Kasumi-1 (cell line): ENCODE results near the gene HTATIP2.
"Not testable (repeated sequence)": the region's sequence is repeated elsewhere in the genome, so short reads cannot be mapped to it uniquely, and the experiment has no call there.

ENCODE experiments used
- DNase-seq, 2 experiments: peaks; one replicate each; lab custom pipeline; 2025; lab: John Stamatoyannopoulos, UW

The HTATIP2 gene

DNA sequence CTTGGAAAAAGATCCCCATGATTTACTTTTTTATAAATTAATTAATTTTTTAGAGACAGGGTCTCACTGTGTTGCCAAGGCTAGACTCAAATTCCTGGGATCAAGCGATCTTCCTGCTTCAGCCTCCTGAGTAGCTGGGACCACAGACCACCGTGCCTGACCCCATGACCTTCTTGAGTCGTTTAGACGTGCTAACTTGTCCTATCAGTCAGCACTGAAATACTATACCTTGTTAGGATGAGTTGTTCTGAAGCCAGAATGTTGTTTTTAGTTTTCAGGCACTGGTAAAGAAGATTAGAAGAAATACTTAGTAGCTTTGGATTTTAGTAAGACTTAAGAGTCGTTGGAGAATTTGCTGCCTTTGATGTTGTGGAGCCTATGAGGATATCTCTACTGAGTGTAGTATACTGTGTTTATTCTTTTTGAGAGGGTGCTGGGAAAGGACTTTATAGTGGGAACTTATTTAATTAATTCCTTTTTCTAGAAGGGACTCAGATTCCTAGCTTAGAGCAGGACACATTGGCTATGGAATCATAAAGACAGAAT, 8.6 kb downstream of the HTATIP2 start:
- no peak for DNase-seq

DNA sequence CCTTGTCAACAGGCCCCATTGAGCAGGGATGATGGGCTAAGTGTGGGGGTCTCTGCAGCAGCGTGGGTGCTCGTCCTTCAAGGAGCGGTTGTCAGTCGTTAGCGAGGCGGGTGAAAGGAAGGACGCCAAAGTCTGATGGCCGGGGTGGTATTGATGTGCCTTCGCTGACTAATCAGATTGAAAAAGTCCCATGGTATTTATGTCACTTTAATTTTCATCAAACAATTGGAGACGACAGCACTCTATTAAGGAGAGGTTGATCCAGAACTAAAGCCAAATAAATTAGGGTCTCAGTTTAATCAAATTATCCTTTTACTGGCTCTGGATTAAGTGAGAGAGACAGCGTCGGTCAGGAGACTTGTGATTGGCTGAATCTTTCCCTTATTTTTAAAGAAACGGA, 9.6 kb downstream of the HTATIP2 start:
- no peak for DNase-seq

DNA sequence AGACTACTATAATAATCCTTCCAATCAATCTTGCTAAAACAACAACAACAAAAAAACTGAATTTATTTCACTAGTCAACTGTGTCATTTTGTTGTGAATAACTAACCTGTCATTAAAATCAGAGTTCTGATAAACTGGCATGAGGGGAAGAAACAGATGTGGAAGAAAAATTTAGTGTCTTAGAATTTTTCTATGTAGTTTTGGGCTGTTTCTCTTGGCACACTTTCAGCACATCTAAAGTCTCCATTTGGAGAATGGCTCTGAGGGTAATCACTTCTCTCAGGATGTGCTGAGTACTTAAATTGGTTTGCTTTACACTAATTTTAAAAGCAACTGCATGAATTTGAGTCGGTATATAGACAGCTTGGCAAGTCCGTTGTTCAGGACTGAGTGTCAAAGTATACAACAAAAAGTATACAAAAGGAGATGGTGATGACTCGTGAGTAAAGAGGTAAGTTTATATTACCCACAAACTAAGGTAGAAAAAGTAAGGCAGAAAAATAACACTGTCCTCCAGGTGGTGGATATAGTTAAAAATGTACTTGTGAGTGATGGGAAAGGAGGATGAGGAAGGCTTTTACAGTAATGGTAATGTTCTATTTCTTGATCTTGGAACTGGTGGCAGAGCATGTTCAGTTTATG, 10.2 kb downstream of the HTATIP2 start:
- no peak for DNase-seq

- DNase-seq, result no peak
Measured at GRCh38 chr11:20374741-20375300, 11.3 kb downstream of the HTATIP2 start.

DNA sequence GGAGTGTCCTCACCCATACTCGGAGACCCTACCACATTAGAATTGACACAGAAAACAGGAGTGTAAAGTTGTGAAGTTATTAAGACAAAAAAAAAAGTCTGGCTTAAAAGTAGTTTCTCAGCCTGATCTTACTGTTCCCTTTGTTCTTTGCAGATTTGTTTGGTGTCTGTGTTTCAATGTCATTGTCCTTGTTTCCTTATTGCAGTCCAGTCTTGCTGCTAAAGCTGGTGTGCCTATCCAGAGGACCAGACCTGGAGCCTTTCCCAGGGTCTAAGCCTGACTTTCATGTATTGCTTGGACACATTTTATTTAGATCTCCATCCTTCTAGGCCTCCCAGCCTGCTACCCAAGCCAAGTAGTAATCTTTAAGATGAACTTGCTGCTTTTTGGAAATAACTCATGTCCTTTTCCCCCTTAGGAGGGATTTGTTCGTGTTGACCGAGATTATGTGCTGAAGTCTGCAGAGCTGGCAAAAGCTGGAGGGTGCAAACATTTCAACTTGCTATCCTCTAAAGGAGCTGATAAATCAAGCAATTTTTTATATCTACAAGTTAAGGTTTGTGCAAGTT, 12.7 kb downstream of the HTATIP2 start:
- DNase-seq, result no peak

DNA sequence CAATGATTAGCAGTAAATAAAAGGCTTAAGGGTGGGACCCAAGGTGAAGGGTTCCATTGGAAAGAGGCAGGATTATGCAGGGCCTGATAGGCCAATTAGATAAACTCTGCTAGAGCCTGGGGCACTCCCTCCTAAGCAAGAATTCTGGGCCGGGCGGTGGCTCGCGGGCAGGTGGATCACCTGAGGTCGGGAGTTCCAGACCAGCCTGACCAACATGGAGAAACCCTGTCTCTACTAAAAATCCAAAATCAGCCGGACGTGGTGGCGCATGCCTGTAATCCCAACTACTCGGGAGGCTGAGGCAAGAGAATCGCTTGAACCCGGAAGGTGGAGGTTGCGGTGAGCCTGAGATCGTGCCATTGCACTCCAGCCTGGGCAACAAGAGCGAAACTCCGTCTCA, 22.5 kb downstream of the HTATIP2 start:
- DNase-seq, result not testable (repeated sequence)

- DNase-seq, result peak; percentile 97 to 98
Measured at GRCh38 chr11:20387261-20388095, 24.0 kb downstream of the HTATIP2 start, which contains the start of gene PRMT3. Gene PRMT3, plus strand, starts transcription at chr11:20387716. Its CDS starts 31 bp downstream, at chr11:20387747.

DNA sequence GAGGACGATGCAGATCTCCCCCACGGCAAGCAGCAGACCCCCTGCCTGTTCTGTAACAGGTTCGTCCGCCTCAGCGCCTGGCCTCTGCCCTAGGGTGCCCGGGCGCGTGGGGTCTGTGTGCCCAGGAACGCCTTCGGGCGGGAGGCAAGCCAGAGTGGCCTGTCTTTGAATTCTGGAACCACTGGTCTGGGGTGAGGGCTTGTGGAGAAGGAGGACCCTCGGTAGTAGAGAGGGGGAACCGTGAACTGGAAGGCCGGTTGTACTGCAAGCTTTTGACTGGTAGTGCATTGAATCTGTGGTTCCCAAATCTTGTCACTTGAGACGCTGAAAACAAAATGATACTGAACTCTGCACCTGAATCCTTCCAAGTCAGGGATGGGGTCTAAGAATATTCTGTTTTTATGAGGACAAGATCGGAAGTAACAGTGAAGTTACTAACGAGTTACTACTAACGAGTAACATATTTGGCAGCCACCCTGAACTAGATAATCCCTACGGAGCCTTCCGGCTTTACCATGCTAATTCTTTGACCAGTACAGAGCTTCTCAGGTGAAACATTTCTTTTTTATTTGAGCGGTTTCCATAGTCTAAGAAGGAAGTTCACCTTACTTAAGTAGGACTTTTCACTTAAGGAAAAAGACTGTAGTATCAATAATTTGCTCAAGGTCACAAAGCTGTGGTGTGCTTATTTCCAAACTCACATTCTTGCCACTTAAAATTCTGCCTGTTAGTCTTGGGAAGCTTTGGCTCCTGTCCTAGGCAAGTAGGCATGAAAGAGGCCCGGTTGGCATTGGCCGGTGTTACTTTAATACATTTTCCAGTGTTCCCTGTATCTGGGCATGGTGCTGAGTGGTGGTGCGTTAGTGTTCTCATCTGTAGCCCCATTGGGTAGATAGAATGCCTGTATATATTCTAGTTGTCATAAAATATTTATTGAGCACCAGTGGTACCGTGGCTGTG, 24.9 kb downstream of the HTATIP2 start:
- peak; percentile 33 to 34 for DNase-seq

DNA sequence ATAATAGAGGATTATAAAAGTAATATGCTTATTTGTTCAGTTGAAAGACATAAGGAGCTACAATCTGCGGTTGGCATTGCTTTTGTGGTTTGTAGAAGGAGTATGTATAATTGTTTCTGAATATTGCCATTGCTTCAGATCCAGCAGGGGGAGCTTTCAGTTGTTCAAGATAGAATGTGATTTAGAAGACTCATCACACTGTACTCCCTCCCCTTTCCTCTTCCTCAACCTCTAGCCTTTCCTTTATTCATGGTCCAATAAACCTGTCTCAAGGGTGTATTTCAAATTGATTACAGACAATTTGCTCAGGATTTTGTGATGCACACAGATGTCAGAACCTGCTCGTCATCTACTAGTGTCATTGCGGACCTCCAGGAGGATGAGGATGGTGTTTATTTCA, 33.8 kb downstream of the HTATIP2 start:
- peak; percentile 87 to 93 for DNase-seq

DNA sequence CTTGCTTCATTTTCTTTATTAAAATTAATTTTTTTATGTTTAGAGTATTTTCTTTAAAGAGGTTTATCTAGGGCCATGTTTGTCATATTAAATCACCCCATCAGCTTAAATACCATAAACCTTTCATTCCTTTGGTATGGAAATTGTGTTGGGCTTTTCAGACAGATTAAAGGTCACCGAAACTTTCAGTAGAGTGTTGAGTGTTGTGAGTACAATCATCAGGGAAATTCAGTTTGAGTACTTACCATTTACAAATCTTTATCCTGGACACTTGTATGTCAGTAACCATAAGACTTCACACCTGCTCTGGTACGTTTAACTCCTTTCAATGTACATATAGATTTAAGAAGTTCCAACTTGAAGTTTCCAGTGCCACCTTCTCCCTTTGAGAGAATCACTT, 36.0 kb downstream of the HTATIP2 start:
- DNase-seq, result no peak

DNA sequence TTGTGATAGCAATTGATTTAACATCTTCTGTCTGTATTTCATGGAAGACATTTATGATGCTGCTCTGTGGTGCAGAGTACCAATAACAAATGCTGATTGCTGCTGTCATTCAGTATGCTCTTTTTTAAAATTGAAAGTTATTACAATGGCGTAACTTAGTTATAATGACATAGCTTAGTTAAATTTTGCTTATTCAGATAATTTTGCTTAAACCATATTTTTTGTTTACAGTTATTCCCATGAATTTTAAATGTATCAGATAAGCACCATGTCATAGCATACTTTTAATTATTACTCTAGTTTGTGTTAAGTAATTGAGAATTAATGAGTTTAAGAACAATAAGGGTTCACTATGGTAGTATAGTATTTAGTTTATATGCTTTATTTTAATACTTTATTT, 39.5 kb downstream of the HTATIP2 start:
- DNase-seq, result no peak

GRCh38 chr11:20406484-20406883, 43.0 kb downstream of the HTATIP2 start:
- no peak for DNase-seq

- DNase-seq, result no peak
Measured at GRCh38 chr11:20407344-20407743, 43.8 kb downstream of the HTATIP2 start.

DNA sequence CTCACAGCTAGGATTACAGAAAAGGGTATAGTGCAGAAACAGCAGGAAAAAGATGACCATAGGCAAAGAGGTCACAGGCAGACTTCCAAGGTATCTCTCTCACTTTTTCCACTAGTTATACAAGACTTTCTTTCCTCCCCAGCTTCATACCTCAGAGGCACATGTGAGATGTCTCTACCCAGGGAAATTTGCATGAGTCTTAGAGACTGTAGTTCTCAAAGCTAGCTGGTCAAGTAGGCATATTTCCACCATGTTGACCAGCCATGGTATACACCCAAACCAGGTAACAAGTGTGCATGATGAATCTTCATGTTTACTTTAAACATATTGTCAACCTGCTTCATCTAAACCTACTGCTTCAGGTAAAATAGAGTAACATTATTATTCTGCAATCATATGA, 51.9 kb downstream of the HTATIP2 start:
- no peak for DNase-seq

DNA sequence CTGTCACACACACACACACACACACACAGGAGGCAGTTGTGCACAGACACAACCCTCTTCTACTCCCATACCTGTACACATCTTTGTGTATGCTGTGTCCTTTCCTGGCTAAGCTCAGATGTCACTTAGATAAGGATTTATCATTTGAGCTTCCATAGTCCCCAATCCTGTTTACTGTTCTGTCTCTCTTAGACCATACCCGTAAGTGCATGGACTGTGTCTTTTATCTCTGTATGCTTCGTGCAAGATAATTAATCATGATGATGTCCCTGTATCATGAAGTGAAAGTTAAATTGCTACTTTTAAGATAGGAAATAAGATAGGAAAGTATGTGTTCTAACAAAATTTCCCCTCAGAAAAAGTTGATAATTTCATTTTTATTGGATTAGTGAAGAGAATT, 54.3 kb downstream of the HTATIP2 start:
- DNase-seq, result no peak

- DNase-seq, result no peak
Measured at GRCh38 chr11:20421946-20422345, 58.4 kb downstream of the HTATIP2 start.

GRCh38 chr11:20429216-20429615, 65.7 kb downstream of the HTATIP2 start:
- no peak for DNase-seq
